SK-N-SH treated with all-trans-retinoic acid at 6 μM for 48 hours (cell line): ENCODE results near the gene CLEC5A.
"Not testable (repeated sequence)": the region's sequence is repeated elsewhere in the genome, so short reads cannot be mapped to it uniquely, and the experiment has no call there.

Source experiments
- ATAC-seq: fragments of 200-7000 bp; cut with Tn5 transposase; 3 replicates; pipeline ENCODE4 v1.9.1; 2020; ENCODE audit warnings: mild to moderate bottlenecking, moderate library complexity
- ARNTL ChIP-seq: fragments of 450-650 bp; formaldehyde crosslinking; IDR thresholded peaks from 2 replicates; pipeline ENCODE4 v1.5.0; 2020; ENCODE audit warnings: low read depth, mild to moderate bottlenecking, moderate library complexity, borderline replicate concordance
- BACH2 ChIP-seq: fragments of 250-450 bp; sonication (Bioruptor Pico); IDR thresholded peaks from 2 replicates; pipeline ENCODE4 v1.9.0; 2021; ENCODE audit warnings: mild to moderate bottlenecking, borderline replicate concordance
- CSDC2 ChIP-seq: fragments of 250-450 bp; sonication (Bioruptor Pico); IDR thresholded peaks from 2 replicates; pipeline ENCODE4 v1.5.0; 2020; ENCODE audit warnings: mild to moderate bottlenecking, moderate library complexity
- ESRRG ChIP-seq: fragments of 250-450 bp; sonication (Bioruptor Pico); IDR thresholded peaks from 2 replicates; pipeline ENCODE4 v1.6.1; 2021; ENCODE audit warnings: mild to moderate bottlenecking
- GLIS3 ChIP-seq: fragments of 250-450 bp; sonication (Bioruptor Pico); IDR thresholded peaks from 2 replicates; pipeline ENCODE4 v1.5.0; 2020; ENCODE audit warnings: mild to moderate bottlenecking, moderate library complexity
- ISL1 ChIP-seq: fragments of 250-450 bp; sonication (Bioruptor Pico); IDR thresholded peaks from 2 replicates; pipeline ENCODE4 v2.1.2; 2022; ENCODE audit warnings: mild to moderate bottlenecking, moderate library complexity
- PPARA ChIP-seq: fragments of 250-450 bp; sonication (Bioruptor Pico); IDR thresholded peaks from 2 replicates; pipeline ENCODE4 v1.5.0; 2020; ENCODE audit warnings: mild to moderate bottlenecking, borderline replicate concordance
- RARB ChIP-seq: fragments of 250-450 bp; sonication (Bioruptor Pico); IDR thresholded peaks from 2 replicates; pipeline ENCODE4 v1.8.0; 2021; ENCODE audit warnings: mild to moderate bottlenecking, moderate library complexity
- SNAI2 ChIP-seq: fragments of 250-450 bp; sonication (Bioruptor Pico); IDR thresholded peaks from 2 replicates; pipeline ENCODE4 v1.5.0; 2020; ENCODE audit warnings: mild to moderate bottlenecking, moderate library complexity
- TCF4 ChIP-seq: fragments of 250-450 bp; sonication (Bioruptor Pico); IDR thresholded peaks from 2 replicates; pipeline ENCODE4 v1.8.0; 2021; ENCODE audit warnings: mild to moderate bottlenecking, moderate library complexity, borderline replicate concordance
- TOX ChIP-seq: fragments of 250-450 bp; sonication (Bioruptor Pico); IDR thresholded peaks from 2 replicates; pipeline ENCODE4 v1.8.0; 2021; ENCODE audit warnings: mild to moderate bottlenecking, moderate library complexity, borderline replicate concordance
- ZC3H10 ChIP-seq: fragments of 250-450 bp; sonication (Bioruptor Pico); IDR thresholded peaks from 2 replicates; pipeline ENCODE4 v1.5.1; 2021; ENCODE audit warnings: mild to moderate bottlenecking, moderate library complexity
- ZFP30 ChIP-seq: fragments of 450-650 bp; formaldehyde crosslinking; IDR thresholded peaks from 2 replicates; pipeline ENCODE4 v1.5.0; 2022; ENCODE audit warnings: mild to moderate bottlenecking, moderate library complexity
- ZNF565 ChIP-seq: fragments of 450-650 bp; formaldehyde crosslinking; conservative IDR thresholded peaks from 2 replicates; pipeline ENCODE4 v1.5.0; 2020; ENCODE audit warnings: low read depth, mild to moderate bottlenecking, moderate library complexity
- ZNF70 ChIP-seq: fragments of 450-650 bp; formaldehyde crosslinking; IDR thresholded peaks from 2 replicates; pipeline ENCODE4 v1.5.0; 2020; ENCODE audit warnings: mild to moderate bottlenecking, moderate library complexity
- ZNF8 ChIP-seq: fragments of 450-650 bp; formaldehyde crosslinking; IDR thresholded peaks from 2 replicates; pipeline ENCODE4 v1.5.0; 2020; ENCODE audit warnings: mild to moderate bottlenecking, moderate library complexity
- TF ChIP-seq, protein P1 (sequence below): fragments of 250-450 bp; sonication (Bioruptor Pico); IDR thresholded peaks from 2 replicates; pipeline ENCODE4 v1.8.0; 2020; ENCODE audit warnings: mild to moderate bottlenecking, moderate library complexity, borderline replicate concordance
- TF ChIP-seq, protein P2 (sequence below): fragments of 250-450 bp; sonication (Bioruptor Pico); IDR thresholded peaks from 2 replicates; pipeline ENCODE4 v1.8.0; 2021; ENCODE audit warnings: low read depth, mild to moderate bottlenecking, moderate library complexity, borderline replicate concordance
- TF ChIP-seq, protein P3 (sequence below): fragments of 250-450 bp; sonication (Bioruptor Pico); IDR thresholded peaks from 2 replicates; pipeline ENCODE4 v1.5.0; 2020; ENCODE audit warnings: mild to moderate bottlenecking, moderate library complexity
- TF ChIP-seq, protein P4 (sequence below): fragments of 250-450 bp; sonication (Bioruptor Pico); IDR thresholded peaks from 2 replicates; pipeline ENCODE4 v1.5.1; 2021; ENCODE audit warnings: mild to moderate bottlenecking, moderate library complexity

Gene CLEC5A

DNA sequence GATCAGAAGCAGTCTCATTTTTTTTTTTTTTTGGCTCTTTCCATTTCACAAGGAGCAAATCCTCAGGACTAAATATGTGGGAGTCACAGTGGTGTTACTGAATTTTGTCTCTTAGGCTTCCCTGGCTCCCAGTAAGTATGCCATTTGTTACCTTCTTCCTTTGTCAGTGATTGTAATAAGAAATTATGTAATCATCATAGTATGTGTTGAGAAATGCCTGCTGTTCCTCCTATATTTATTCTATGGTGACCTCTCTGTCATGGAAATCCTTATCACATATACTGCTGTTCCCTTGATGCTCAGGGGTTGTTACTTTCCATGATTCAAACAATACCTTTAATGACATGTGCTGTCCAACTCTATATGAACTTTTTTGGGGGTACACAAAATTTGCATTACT, 35.4 kb downstream of the CLEC5A start:
- TF ChIP-seq, protein P1, sequence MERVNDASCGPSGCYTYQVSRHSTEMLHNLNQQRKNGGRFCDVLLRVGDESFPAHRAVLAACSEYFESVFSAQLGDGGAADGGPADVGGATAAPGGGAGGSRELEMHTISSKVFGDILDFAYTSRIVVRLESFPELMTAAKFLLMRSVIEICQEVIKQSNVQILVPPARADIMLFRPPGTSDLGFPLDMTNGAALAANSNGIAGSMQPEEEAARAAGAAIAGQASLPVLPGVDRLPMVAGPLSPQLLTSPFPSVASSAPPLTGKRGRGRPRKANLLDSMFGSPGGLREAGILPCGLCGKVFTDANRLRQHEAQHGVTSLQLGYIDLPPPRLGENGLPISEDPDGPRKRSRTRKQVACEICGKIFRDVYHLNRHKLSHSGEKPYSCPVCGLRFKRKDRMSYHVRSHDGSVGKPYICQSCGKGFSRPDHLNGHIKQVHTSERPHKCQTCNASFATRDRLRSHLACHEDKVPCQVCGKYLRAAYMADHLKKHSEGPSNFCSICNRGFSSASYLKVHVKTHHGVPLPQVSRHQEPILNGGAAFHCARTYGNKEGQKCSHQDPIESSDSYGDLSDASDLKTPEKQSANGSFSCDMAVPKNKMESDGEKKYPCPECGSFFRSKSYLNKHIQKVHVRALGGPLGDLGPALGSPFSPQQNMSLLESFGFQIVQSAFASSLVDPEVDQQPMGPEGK, result no peak
- TF ChIP-seq ZNF70 (CRISPR knock-in tag), result no peak
- no peak for TF ChIP-seq ZC3H10 (CRISPR knock-in tag)
- TF ChIP-seq CSDC2 (CRISPR knock-in tag), result no peak
- no peak for TF ChIP-seq TOX
- TF ChIP-seq, protein P2, sequence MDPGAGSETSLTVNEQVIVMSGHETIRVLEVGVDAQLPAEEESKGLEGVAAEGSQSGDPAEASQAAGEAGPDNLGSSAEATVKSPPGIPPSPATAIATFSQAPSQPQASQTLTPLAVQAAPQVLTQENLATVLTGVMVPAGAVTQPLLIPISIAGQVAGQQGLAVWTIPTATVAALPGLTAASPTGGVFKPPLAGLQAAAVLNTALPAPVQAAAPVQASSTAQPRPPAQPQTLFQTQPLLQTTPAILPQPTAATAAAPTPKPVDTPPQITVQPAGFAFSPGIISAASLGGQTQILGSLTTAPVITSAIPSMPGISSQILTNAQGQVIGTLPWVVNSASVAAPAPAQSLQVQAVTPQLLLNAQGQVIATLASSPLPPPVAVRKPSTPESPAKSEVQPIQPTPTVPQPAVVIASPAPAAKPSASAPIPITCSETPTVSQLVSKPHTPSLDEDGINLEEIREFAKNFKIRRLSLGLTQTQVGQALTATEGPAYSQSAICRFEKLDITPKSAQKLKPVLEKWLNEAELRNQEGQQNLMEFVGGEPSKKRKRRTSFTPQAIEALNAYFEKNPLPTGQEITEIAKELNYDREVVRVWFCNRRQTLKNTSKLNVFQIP (CRISPR knock-in tag), result no peak
- ATAC-seq, result no peak

DNA sequence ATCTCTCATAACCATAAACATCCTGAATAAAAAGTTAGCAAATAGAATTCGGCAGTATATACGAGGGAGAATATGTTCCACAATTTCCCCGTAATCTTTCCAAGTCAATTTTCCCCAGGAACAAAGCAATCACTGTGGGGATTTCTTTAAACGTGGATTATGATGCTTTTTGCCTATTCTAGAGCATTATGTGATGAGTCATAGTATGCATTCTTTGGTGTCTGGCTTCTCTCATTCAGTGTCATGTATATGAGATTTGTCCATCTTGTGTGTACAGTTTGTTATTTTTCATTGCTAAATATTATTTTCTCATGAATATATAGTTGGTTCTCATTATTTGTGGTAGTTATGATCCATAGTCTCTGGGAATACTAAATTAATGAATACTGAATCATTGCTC, 40.5 kb downstream of the CLEC5A start:
- TF ChIP-seq GLIS3 (CRISPR knock-in tag) (no peak), ZNF70 (CRISPR knock-in tag) (no peak), ZNF8 (CRISPR knock-in tag) (no peak), ARNTL (CRISPR knock-in tag) (no peak), ESRRG (no peak), ISL1 (no peak), ZNF565 (CRISPR knock-in tag) (no peak), SNAI2 (CRISPR knock-in tag) (no peak), PPARA (CRISPR knock-in tag) (no peak), BACH2 (CRISPR knock-in tag) (no peak), TCF4 (no peak), ZFP30 (CRISPR knock-in tag) (no peak), RARB (CRISPR knock-in tag) (no peak)
- TF ChIP-seq, protein P1, result no peak
- TF ChIP-seq, protein P3, sequence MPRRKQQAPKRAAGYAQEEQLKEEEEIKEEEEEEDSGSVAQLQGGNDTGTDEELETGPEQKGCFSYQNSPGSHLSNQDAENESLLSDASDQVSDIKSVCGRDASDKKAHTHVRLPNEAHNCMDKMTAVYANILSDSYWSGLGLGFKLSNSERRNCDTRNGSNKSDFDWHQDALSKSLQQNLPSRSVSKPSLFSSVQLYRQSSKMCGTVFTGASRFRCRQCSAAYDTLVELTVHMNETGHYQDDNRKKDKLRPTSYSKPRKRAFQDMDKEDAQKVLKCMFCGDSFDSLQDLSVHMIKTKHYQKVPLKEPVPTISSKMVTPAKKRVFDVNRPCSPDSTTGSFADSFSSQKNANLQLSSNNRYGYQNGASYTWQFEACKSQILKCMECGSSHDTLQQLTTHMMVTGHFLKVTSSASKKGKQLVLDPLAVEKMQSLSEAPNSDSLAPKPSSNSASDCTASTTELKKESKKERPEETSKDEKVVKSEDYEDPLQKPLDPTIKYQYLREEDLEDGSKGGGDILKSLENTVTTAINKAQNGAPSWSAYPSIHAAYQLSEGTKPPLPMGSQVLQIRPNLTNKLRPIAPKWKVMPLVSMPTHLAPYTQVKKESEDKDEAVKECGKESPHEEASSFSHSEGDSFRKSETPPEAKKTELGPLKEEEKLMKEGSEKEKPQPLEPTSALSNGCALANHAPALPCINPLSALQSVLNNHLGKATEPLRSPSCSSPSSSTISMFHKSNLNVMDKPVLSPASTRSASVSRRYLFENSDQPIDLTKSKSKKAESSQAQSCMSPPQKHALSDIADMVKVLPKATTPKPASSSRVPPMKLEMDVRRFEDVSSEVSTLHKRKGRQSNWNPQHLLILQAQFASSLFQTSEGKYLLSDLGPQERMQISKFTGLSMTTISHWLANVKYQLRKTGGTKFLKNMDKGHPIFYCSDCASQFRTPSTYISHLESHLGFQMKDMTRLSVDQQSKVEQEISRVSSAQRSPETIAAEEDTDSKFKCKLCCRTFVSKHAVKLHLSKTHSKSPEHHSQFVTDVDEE (CRISPR knock-in tag), result no peak
- TF ChIP-seq, protein P2 (CRISPR knock-in tag), result no peak
- TF ChIP-seq, protein P4, sequence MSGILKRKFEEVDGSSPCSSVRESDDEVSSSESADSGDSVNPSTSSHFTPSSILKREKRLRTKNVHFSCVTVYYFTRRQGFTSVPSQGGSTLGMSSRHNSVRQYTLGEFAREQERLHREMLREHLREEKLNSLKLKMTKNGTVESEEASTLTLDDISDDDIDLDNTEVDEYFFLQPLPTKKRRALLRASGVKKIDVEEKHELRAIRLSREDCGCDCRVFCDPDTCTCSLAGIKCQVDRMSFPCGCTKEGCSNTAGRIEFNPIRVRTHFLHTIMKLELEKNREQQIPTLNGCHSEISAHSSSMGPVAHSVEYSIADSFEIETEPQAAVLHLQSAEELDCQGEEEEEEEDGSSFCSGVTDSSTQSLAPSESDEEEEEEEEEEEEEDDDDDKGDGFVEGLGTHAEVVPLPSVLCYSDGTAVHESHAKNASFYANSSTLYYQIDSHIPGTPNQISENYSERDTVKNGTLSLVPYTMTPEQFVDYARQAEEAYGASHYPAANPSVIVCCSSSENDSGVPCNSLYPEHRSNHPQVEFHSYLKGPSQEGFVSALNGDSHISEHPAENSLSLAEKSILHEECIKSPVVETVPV, result no peak
- ATAC-seq, result no peak

DNA sequence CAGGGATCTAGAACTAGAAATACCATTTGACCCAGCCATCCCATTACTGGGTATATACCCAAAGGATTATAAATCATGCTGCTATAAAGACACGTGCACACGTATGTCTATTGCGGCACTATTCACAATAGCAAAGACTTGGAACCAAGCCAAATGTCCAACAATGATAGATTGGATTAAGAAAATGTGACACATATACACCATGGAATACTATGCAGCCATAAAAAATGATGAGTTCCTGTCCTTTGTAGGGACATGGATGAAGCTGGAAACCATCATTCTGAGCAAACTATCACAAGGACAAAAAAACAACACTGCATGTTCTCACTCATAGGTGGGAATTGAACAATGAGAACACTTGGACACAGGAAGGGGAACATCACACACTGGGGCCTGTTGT, 47.4 kb downstream of the CLEC5A start:
- ATAC-seq, result not testable (repeated sequence)
